Measurements from ENCODE around the gene FKRP.

DNA sequence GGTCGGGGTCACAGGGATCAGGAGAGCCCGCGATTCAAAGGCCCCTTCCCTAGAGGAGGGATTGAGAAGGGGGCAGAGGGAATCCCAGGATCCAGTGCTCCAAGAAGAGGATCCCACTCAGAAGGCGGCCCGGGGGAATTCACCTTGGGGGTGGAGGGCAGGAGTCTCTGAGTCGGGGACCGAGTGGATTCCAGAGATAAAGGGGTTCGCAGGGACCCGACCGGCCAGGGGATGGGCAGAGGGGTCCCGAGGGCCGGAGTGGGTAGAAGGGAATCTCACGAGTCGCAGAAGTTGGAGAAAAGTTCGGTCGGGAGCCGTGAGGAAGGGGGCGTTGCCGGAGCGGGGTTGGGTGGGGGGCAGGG, 29.2 kb upstream of the FKRP start:
- TF ChIP-seq, protein P1, sequence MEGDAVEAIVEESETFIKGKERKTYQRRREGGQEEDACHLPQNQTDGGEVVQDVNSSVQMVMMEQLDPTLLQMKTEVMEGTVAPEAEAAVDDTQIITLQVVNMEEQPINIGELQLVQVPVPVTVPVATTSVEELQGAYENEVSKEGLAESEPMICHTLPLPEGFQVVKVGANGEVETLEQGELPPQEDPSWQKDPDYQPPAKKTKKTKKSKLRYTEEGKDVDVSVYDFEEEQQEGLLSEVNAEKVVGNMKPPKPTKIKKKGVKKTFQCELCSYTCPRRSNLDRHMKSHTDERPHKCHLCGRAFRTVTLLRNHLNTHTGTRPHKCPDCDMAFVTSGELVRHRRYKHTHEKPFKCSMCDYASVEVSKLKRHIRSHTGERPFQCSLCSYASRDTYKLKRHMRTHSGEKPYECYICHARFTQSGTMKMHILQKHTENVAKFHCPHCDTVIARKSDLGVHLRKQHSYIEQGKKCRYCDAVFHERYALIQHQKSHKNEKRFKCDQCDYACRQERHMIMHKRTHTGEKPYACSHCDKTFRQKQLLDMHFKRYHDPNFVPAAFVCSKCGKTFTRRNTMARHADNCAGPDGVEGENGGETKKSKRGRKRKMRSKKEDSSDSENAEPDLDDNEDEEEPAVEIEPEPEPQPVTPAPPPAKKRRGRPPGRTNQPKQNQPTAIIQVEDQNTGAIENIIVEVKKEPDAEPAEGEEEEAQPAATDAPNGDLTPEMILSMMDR (conservative IDR thresholded peaks at IDR 0.05; ENCODE audit: low read length): no peak
- no peak for TF ChIP-seq EZH2phosphoT487 (IDR thresholded peaks at IDR 0.05; ENCODE audit: borderline replicate concordance, low read depth, low read length)
